HepG2 (cell line): ENCODE measurements around the gene CA9. TPM values are rescaled to one million over a fixed set of nuclear protein-coding genes. Genes with fewer than 3 reads are reported as not detected.

ENCODE experiments used
- ELF4 ChIP-seq: sonication (generic); formaldehyde crosslinking; IDR thresholded peaks from 2 replicates; pipeline ENCODE4 v1.5.0; 2020; ENCODE audit warnings: missing genetic modification reagents, mild to moderate bottlenecking, moderate library complexity, borderline replicate concordance
- GMEB1 ChIP-seq: sonication (generic); formaldehyde crosslinking; IDR thresholded peaks from 2 replicates; pipeline ENCODE4 v1.5.1; 2020; ENCODE audit warnings: missing genetic modification reagents, mild to moderate bottlenecking, borderline replicate concordance
- GMEB2 ChIP-seq: IDR thresholded peaks from 2 replicates; pipeline ENCODE4 v1.6.1; 2016; ENCODE audit warnings: missing biosample characterization, missing genetic modification reagents, low read depth
- HDAC1 ChIP-seq: sonication (generic); formaldehyde crosslinking; IDR thresholded peaks from 2 replicates; pipeline ENCODE4 v1.5.1; 2020; ENCODE audit warnings: mild to moderate bottlenecking, missing genetic modification reagents
- HNRNPL ChIP-seq: fragments of 200-400 bp; formaldehyde crosslinking; IDR thresholded peaks from 2 replicates; pipeline ENCODE4 v1.6.1; 2017; ENCODE audit warnings: mild to moderate bottlenecking, low read depth, low read length
- HOXD1 ChIP-seq: sonication (generic); formaldehyde crosslinking; IDR thresholded peaks from 2 replicates; pipeline ENCODE4 v1.5.0; 2020; ENCODE audit warnings: missing genetic modification reagents
- KLF6 ChIP-seq: IDR thresholded peaks from 2 replicates; pipeline ENCODE4 v1.8.0; 2016; ENCODE audit warnings: missing biosample characterization, missing genetic modification reagents
- PAXIP1 ChIP-seq: sonication (generic); formaldehyde crosslinking; conservative IDR thresholded peaks from 2 replicates; pipeline ENCODE4 v1.4.0; 2020; ENCODE audit warnings: mild to moderate bottlenecking, missing genetic modification reagents, moderate library complexity
- REST ChIP-seq, 2 experiments: IDR thresholded peaks; 2 replicates each; pipeline ENCODE4 v1.6.1; 2011 to 2012; ENCODE audit warnings: low read length in 2 of 2, borderline replicate concordance in 1 of 2, low read depth in 1 of 2, mild to moderate bottlenecking in 1 of 2, moderate library complexity in 1 of 2
- SNAI1 ChIP-seq: sonication (generic); formaldehyde crosslinking; IDR thresholded peaks from 2 replicates; pipeline ENCODE4 v1.5.0; 2020; ENCODE audit warnings: mild to moderate bottlenecking, missing genetic modification reagents, borderline replicate concordance
- SRSF4 ChIP-seq: fragments of 200-400 bp; formaldehyde crosslinking; IDR thresholded peaks from one replicate; pipeline ENCODE4 v1.6.1; 2018; ENCODE audit warnings: mild to moderate bottlenecking, low read depth, low read length, moderate library complexity; ENCODE audit not compliant: poor library complexity, severe bottlenecking
- ZMYM4 ChIP-seq: sonication (generic); formaldehyde crosslinking; IDR thresholded peaks from 2 replicates; pipeline ENCODE4 v1.8.1; 2023; ENCODE audit warnings: mild to moderate bottlenecking, missing genetic modification reagents
- ZNF331 ChIP-seq: sonication (generic); formaldehyde crosslinking; IDR thresholded peaks from 2 replicates; pipeline ENCODE4 v1.4.0; 2020; ENCODE audit warnings: missing genetic modification reagents
- ZNF556 ChIP-seq: sonication (generic); formaldehyde crosslinking; IDR thresholded peaks from 2 replicates; pipeline ENCODE4 v1.4.0; 2020; ENCODE audit warnings: mild to moderate bottlenecking, missing genetic modification reagents, borderline replicate concordance
- ZNF564 ChIP-seq: sonication (generic); formaldehyde crosslinking; IDR thresholded peaks from 2 replicates; pipeline ENCODE4 v1.8.1; 2023; ENCODE audit warnings: mild to moderate bottlenecking, missing genetic modification reagents
- polyA plus RNA-seq, 8 experiments: library from polyadenylated mRNA; depleted of rRNA in 3 of 8; stranded (reverse) in 7 of 8; unstranded in 1 of 8; fragments of >200 nt; fragmentation: Illumina TruSeq in 4 of 8; extraction: Trizol in 4 of 8; gene quantifications; 2 replicates each; pipeline versions ENCODE4 v1.2.1 to v1.2.3, GENCODE V29; 2011 to 2016; ENCODE audit warnings: low read depth in 4 of 8, missing spikeins in 1 of 8, mixed read lengths in 1 of 8; ENCODE audit not compliant: insufficient read depth in 1 of 8
- total RNA-seq, 5 experiments: library from RNA; depleted of rRNA; stranded (reverse); fragments of >200 nt; fragmentation: Illumina TruSeq; extraction: Trizol; gene quantifications; 2 replicates each; pipeline ENCODE4 v1.2.3, GENCODE V29; 2016; ENCODE audit warnings: low read depth in 1 of 5

The CA9 gene
- total and polyA plus RNA-seq, 2 of the 13 experiments (the other 11 are each of a cell fraction or from before 2014, with no cell fraction given) = 0.13 to 152 TPM

- TF ChIP-seq GMEB2 (CRISPR knock-in tag) (no peak), HDAC1 (CRISPR knock-in tag) (no peak; the same call in 1 of the 2 replicates), PAXIP1 (CRISPR knock-in tag) (0 out of 2 replicates have a peak, but pooled peaks have one; percentile 2), ZMYM4 (CRISPR knock-in tag) (peak; percentile 41; the same call in 1 of the 2 replicates), HNRNPL (peak; percentile 40; the same call in 1 of the 2 replicates), ZNF331 (CRISPR knock-in tag) (peak; percentile 11; the same call in 1 of the 2 replicates), REST (IDR thresholded peaks at IDR 0.05; ENCODE audit: borderline replicate concordance in 1 of 2, low read depth in 1 of 2, low read length in 2 of 2) (peak in 1 of 2 experiments; percentile 69; a peak in 1 of 4 replicates), GMEB1 (no peak), ZNF564 (0 out of 2 replicates have a peak, but pooled peaks have one; percentile 40), ZNF556 (CRISPR knock-in tag) (peak; percentile 4; the same call in 1 of the 2 replicates), SRSF4 (peak; percentile 46), ELF4 (CRISPR knock-in tag) (peak; percentile 13; the same call in 1 of the 2 replicates), HOXD1 (CRISPR knock-in tag) (no peak), KLF6 (CRISPR knock-in tag) (peak; percentile 58), SNAI1 (CRISPR knock-in tag) (peak; percentile 95)
Observed at GRCh38 chr9:35658137-35658967, 15.4 kb upstream of the CA9 start, which contains the start of gene CCDC107 (continued).
